Neural progenitor cell (in vitro differentiated cells): ENCODE results near the gene RALGAPB. TPM values are rescaled to one million over a fixed set of nuclear protein-coding genes. Genes with fewer than 3 reads are reported as not detected.

Experiments used
- DNase-seq: peaks from one replicate; pipeline ENCODE4 v3.0.0-alpha.2; 2016; ENCODE audit warnings: low spot score
- H2AFZ ChIP-seq: fragments of 200-600 bp; sonication (generic); replicated peaks from 2 replicates; pipeline ENCODE4 v1.6.1; 2016; ENCODE audit warnings: antibody characterized with exemption
- H3F3A ChIP-seq: fragments of 200-600 bp; sonication (generic); 2 replicates; pipeline ENCODE4 v1.6.1; 2016; ENCODE audit warnings: antibody characterized with exemption, low read depth
- H3K27ac ChIP-seq: fragments of 200-600 bp; sonication (generic); 2 replicates; pipeline ENCODE4 v1.5.1; 2016; ENCODE audit warnings: mild to moderate bottlenecking
- H3K27me3 ChIP-seq: fragments of 200-600 bp; sonication (generic); 2 replicates; pipeline ENCODE4 v1.6.1; 2016; ENCODE audit warnings: mild to moderate bottlenecking, moderate library complexity
- H3K36me3 ChIP-seq: fragments of 200-600 bp; sonication (generic); 2 replicates; pipeline ENCODE4 v1.5.1; 2016
- H3K4me1 ChIP-seq: fragments of 200-600 bp; sonication (generic); 2 replicates; pipeline ENCODE4 v1.6.1; 2016; ENCODE audit warnings: mixed run types
- H3K4me2 ChIP-seq: fragments of 200-600 bp; sonication (generic); 2 replicates; pipeline ENCODE4 v1.6.1; 2016
- H3K4me3 ChIP-seq: fragments of 200-600 bp; sonication (generic); 2 replicates; pipeline ENCODE4 v1.5.1; 2016
- H3K79me2 ChIP-seq: fragments of 200-600 bp; sonication (generic); 2 replicates; pipeline ENCODE4 v1.6.1; 2016; ENCODE audit warnings: low read depth
- H3K9ac ChIP-seq: fragments of 200-600 bp; sonication (generic); 2 replicates; pipeline ENCODE4 v1.6.1; 2016
- H3K9me3 ChIP-seq: fragments of 200-600 bp; sonication (generic); 2 replicates; pipeline ENCODE4 v1.5.1; 2016; ENCODE audit warnings: low read depth
- H4K20me1 ChIP-seq: fragments of 200-600 bp; sonication (generic); 2 replicates; pipeline ENCODE4 v1.6.1; 2016; ENCODE audit warnings: low read depth
- H3K27ac Mint-ChIP-seq: 3 replicates; pipeline ENCODE4 v1.8.0; 2021; ENCODE audit warnings: mixed read lengths
- H3K27me3 Mint-ChIP-seq: 2 replicates; pipeline ENCODE4 v1.8.0; 2022; ENCODE audit warnings: low read depth, mild to moderate bottlenecking, inconsistent platforms, moderate library complexity, mixed read lengths; ENCODE audit not compliant: insufficient read depth
- H3K36me3 Mint-ChIP-seq: 3 replicates; pipeline ENCODE4 v1.8.0; 2021; ENCODE audit warnings: mixed read lengths
- H3K4me1 Mint-ChIP-seq: 3 replicates; pipeline ENCODE4 v1.8.0; 2021; ENCODE audit warnings: mixed read lengths
- H3K4me3 Mint-ChIP-seq: 3 replicates; pipeline ENCODE4 v1.8.0; 2021; ENCODE audit warnings: mild to moderate bottlenecking, moderate library complexity, mixed read lengths
- H3K9me3 Mint-ChIP-seq: 3 replicates; pipeline ENCODE4 v1.8.0; 2020; ENCODE audit warnings: mixed read lengths
- EZH2 ChIP-seq: fragments of 200-600 bp; sonication (generic); IDR thresholded peaks from 2 replicates; pipeline ENCODE4 v1.6.1; 2017; ENCODE audit warnings: antibody characterized with exemption, mild to moderate bottlenecking, moderate library complexity
- EZH2phosphoT487 ChIP-seq: fragments of 200-600 bp; sonication (generic); IDR thresholded peaks from 2 replicates; pipeline ENCODE4 v1.6.1; 2017; ENCODE audit warnings: antibody characterized with exemption
- total RNA-seq: library from RNA; depleted of rRNA; stranded (reverse); fragments of >200 nt; gene quantifications from 2 replicates; pipeline ENCODE4 v1.2.3, GENCODE V29; 2015; ENCODE audit warnings: low replicate concordance
- TF ChIP-seq, protein P1 (sequence below): fragments of 200-600 bp; sonication (generic); IDR thresholded peaks from 2 replicates; pipeline ENCODE4 v1.5.1; 2017; ENCODE audit warnings: antibody characterized with exemption, mild to moderate bottlenecking

The RALGAPB gene
- total RNA-seq, 1 donor from 2014 or later, result 39.1 TPM

DNA sequence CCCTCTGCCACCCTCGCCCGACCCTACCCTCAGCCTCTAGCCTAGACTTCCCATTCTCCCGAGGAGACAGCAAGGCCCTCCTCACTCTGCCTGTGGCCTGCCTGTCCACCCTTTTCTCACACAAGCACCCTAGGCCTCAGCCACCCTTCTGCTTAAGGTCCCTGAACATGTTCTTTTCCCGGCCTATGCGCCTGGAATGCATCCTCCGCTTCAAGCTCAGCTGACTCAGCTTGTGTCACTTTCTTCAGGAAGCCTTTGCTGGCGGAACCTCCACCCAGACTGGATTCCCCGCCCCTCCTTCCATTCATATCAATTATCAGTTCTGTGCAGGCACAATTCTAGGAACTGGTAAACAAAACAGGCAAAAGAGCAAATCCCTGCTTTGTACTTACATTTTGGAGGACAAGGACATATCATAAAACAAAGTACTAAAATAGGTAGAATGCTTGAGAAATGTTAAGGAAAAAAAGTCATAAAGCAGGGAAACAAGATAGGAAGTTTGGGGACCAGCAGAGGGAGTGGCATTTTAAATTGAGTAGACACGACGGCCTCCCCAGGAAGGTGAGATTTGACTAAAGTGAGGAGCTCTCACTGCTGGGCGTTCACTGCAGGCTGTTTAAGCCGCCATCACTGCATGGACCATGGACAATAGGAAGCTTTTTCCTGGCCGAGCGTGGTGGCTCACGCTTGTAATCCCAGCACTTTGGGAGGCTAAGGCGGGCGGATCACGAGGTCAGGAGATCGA is 19.6 kb upstream of the RALGAPB start:
- H3K4me1 ChIP-seq, result no peaks in the 10 kb centered on the region
- H3K27me3 ChIP-seq, result no peaks in the 10 kb centered on the region
- peaks cover 21% of the 10 kb centered on the region for H3K36me3 Mint-ChIP-seq
- peaks cover 6% of the 10 kb centered on the region for H3K79me2 ChIP-seq
- no peak overlapping the region for H2AFZ ChIP-seq
- H3K4me3 ChIP-seq, result no peak overlapping the region
- no peak overlapping the region for H3K9ac ChIP-seq
- no peaks in the 10 kb centered on the region for H3K9me3 ChIP-seq
- H3K4me1 Mint-ChIP-seq, result peaks cover 19% of the 10 kb centered on the region
- no peak overlapping the region for H3K27ac ChIP-seq
- H3K9me3 Mint-ChIP-seq, result no peaks in the 10 kb centered on the region
- no peaks in the 10 kb centered on the region for H4K20me1 ChIP-seq
- no peaks in the 10 kb centered on the region for H3K36me3 ChIP-seq
- H3K4me2 ChIP-seq, result no peak overlapping the region
- no peaks in the 10 kb centered on the region for H3F3A ChIP-seq
- no peak overlapping the region for H3K4me3 Mint-ChIP-seq
- H3K27ac Mint-ChIP-seq, result no peak overlapping the region
- H3K27me3 Mint-ChIP-seq, result peaks cover 3% of the 10 kb centered on the region
- TF ChIP-seq, protein P1, sequence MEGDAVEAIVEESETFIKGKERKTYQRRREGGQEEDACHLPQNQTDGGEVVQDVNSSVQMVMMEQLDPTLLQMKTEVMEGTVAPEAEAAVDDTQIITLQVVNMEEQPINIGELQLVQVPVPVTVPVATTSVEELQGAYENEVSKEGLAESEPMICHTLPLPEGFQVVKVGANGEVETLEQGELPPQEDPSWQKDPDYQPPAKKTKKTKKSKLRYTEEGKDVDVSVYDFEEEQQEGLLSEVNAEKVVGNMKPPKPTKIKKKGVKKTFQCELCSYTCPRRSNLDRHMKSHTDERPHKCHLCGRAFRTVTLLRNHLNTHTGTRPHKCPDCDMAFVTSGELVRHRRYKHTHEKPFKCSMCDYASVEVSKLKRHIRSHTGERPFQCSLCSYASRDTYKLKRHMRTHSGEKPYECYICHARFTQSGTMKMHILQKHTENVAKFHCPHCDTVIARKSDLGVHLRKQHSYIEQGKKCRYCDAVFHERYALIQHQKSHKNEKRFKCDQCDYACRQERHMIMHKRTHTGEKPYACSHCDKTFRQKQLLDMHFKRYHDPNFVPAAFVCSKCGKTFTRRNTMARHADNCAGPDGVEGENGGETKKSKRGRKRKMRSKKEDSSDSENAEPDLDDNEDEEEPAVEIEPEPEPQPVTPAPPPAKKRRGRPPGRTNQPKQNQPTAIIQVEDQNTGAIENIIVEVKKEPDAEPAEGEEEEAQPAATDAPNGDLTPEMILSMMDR, result no peak
- no peak for TF ChIP-seq EZH2
- TF ChIP-seq EZH2phosphoT487, result no peak
- no peak for DNase-seq

DNA sequence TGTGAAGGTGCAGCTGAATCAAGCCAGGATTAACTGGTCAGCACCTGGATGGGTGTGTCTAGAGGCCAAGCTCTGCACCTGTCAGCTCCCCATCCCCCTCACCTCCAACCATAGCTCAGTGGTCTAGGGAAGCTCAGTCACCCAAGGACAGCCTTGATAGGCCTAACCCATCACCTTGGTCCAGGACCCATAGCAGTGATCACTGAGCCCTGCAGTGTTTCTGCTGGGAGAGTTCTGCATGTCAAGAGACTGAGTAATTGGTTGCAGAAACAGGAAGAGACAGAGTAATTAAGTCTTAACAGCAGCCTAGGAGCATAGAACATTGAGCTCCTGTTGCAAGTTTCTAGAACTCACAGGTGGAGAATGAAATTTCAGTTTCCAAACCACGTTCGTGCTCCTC is 18.7 kb upstream of the RALGAPB start:
- H3K36me3 ChIP-seq, result no peaks in the 10 kb centered on the region
- H3F3A ChIP-seq, result no peaks in the 10 kb centered on the region
- H3K4me2 ChIP-seq, result no peak overlapping the region
- H3K4me3 Mint-ChIP-seq, result no peak overlapping the region
- H3K27me3 ChIP-seq, result no peaks in the 10 kb centered on the region
- no peaks in the 10 kb centered on the region for H3K79me2 ChIP-seq
- H3K27ac ChIP-seq, result no peak overlapping the region
- no peak overlapping the region for H2AFZ ChIP-seq
- H3K4me1 Mint-ChIP-seq, result peaks cover 13% of the 10 kb centered on the region
- H3K9me3 ChIP-seq, result no peaks in the 10 kb centered on the region
- H3K9ac ChIP-seq, result no peak overlapping the region
- no peak overlapping the region for H3K4me3 ChIP-seq
- no peak for TF ChIP-seq EZH2phosphoT487
- TF ChIP-seq, protein P1, result no peak
- H3K9me3 Mint-ChIP-seq, result no peaks in the 10 kb centered on the region
- peaks cover 3% of the 10 kb centered on the region for H3K27me3 Mint-ChIP-seq
- H4K20me1 ChIP-seq, result no peaks in the 10 kb centered on the region
- no peak for DNase-seq
- no peak overlapping the region for H3K27ac Mint-ChIP-seq
- H3K4me1 ChIP-seq, result no peaks in the 10 kb centered on the region
- peaks cover 21% of the 10 kb centered on the region for H3K36me3 Mint-ChIP-seq

DNA sequence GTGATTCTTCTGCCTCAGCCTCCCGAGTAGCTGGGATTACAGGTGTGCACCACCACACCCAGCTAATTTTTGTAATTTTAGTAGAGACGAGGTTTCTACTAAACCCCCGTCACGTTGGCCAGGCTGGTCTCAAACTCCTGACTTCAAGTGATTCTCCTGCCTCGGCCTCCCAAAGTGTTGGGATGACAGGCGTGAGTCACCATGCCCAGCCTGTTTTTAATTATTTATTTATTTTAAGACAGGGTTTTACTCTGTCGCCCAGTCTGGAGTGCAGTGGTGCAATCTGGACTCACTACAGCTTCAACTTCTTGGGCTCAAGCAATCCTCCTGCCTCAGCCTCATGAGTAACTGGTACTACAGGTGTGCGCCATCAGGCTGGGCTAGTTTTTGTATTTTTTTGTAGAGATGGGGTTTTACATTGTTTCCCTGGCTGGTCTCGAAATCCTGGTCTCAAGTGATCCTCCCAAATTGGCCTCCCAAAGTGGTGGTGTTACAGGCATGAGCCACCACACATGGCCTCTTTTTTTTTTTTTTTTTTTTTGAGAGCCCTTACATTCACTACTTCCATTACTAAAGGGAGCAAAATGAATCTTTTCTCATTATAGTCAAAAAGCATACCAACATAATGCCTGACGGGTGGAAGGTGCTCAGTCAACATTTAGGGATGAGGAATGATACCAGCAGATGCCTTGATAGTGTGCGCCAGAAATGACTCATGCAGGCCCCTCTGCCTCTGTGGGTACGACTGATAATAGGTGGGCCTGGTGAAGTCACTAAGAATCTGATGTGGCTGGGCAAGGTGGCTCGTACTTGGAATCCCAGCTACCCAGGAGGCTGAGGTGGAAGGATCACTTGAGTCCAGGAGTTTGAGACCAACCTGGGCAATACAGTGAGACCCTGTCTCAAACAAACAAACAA is 17.8 kb upstream of the RALGAPB start:
- H3K4me1 Mint-ChIP-seq, result peaks cover 13% of the 10 kb centered on the region
- Histone ChIP-seq H3F3A (no peaks in the 10 kb centered on the region), H3K36me3 (no peaks in the 10 kb centered on the region), H3K9ac (no peak overlapping the region), H3K27me3 (no peaks in the 10 kb centered on the region), H3K9me3 (no peaks in the 10 kb centered on the region), H3K4me3 (no peak overlapping the region), H2AFZ (no peak overlapping the region), H3K79me2 (no peaks in the 10 kb centered on the region), H3K4me2 (no peak overlapping the region), H3K4me1 (no peaks in the 10 kb centered on the region), H3K27ac (no peak overlapping the region), H4K20me1 (no peaks in the 10 kb centered on the region)
- H3K27ac Mint-ChIP-seq, result no peak overlapping the region
- H3K9me3 Mint-ChIP-seq, result no peaks in the 10 kb centered on the region
- no peak for DNase-seq
- H3K4me3 Mint-ChIP-seq, result no peak overlapping the region
- peaks cover 12% of the 10 kb centered on the region for H3K36me3 Mint-ChIP-seq
- TF ChIP-seq EZH2phosphoT487 (no peak), EZH2 (no peak)
- TF ChIP-seq, protein P1, result no peak
- H3K27me3 Mint-ChIP-seq, result peaks cover 3% of the 10 kb centered on the region
